Smooth muscle cell (in vitro differentiated cells): Measurements from ENCODE around the gene MEIOSIN. TPM values are rescaled to one million over a fixed set of nuclear protein-coding genes. Genes with fewer than 3 reads are reported as not detected.

Experiments
- DNase-seq: peaks from one replicate; lab custom pipeline; 2025; ENCODE audit not compliant: unreplicated experiment; lab: John Stamatoyannopoulos, UW
- H2AFZ ChIP-seq: fragments of 200-600 bp; sonication (generic); 2 replicates; pipeline ENCODE4 v1.6.0; 2016; ENCODE audit warnings: antibody characterized with exemption, low read depth, mild to moderate bottlenecking
- H3F3A ChIP-seq: fragments of 200-600 bp; sonication (generic); 2 replicates; pipeline ENCODE4 v1.6.0; 2017; ENCODE audit warnings: antibody characterized with exemption, low read depth
- H3K27ac ChIP-seq: fragments of 200-600 bp; sonication (generic); 2 replicates; pipeline ENCODE4 v1.5.1; 2016; ENCODE audit warnings: low read depth, mild to moderate bottlenecking
- H3K27me3 ChIP-seq: fragments of 200-600 bp; sonication (generic); 2 replicates; pipeline ENCODE4 v1.6.1; 2016; ENCODE audit warnings: low read depth, mild to moderate bottlenecking
- H3K36me3 ChIP-seq: fragments of 200-600 bp; sonication (generic); 2 replicates; pipeline ENCODE4 v1.5.1; 2016; ENCODE audit warnings: low read depth
- H3K4me1 ChIP-seq: fragments of 200-600 bp; sonication (generic); 2 replicates; pipeline ENCODE4 v1.5.1; 2016; ENCODE audit warnings: low read depth
- H3K4me2 ChIP-seq: fragments of 200-600 bp; sonication (generic); 2 replicates; pipeline ENCODE4 v1.6.0; 2016; ENCODE audit warnings: mild to moderate bottlenecking
- H3K4me3 ChIP-seq: fragments of 200-600 bp; sonication (generic); 2 replicates; pipeline ENCODE4 v1.5.1; 2016; ENCODE audit warnings: mild to moderate bottlenecking
- H3K79me2 ChIP-seq: fragments of 200-600 bp; sonication (generic); 2 replicates; pipeline ENCODE4 v1.6.0; 2016; ENCODE audit warnings: low read depth, mild to moderate bottlenecking
- H3K9ac ChIP-seq: fragments of 200-600 bp; sonication (generic); 2 replicates; pipeline ENCODE4 v1.6.0; 2016; ENCODE audit warnings: low read depth
- H3K9me3 ChIP-seq: fragments of 200-600 bp; sonication (generic); replicated peaks from 2 replicates; pipeline ENCODE4 v1.5.1; 2016; ENCODE audit warnings: low read depth
- H4K20me1 ChIP-seq: fragments of 200-600 bp; sonication (generic); 2 replicates; pipeline ENCODE4 v1.6.0; 2016; ENCODE audit warnings: low read depth
- CTCF ChIP-seq: fragments of 200-600 bp; sonication (generic); IDR thresholded peaks from 2 replicates; pipeline ENCODE4 v1.5.1; 2017; ENCODE audit warnings: borderline replicate concordance, mild to moderate bottlenecking, antibody characterized with exemption; ENCODE audit not compliant: insufficient read depth, poor library complexity, severe bottlenecking
- WGBS: methylation state at CpG from one replicate; pipeline ENCODE4 v1.1.7; 2016; ENCODE audit warnings: low lambda C conversion rate; 5-methylcytosine and 5-hydroxymethylcytosine counted together
- polyA plus RNA-seq: library from polyadenylated mRNA; unstranded; fragments of >200 nt; fragmentation: Nextera tagmentation; extraction: Ambion mirVana; gene quantifications from 2 replicates; pipeline ENCODE4 v1.2.1, GENCODE V29; 2016
- total RNA-seq: library from RNA; depleted of rRNA; stranded (reverse); fragments of >200 nt; gene quantifications from 2 replicates; pipeline ENCODE4 v1.2.3, GENCODE V29; 2014

MEIOSIN gene
- total and polyA plus RNA-seq, 2 experiments from 2014 or later = not detected

DNA sequence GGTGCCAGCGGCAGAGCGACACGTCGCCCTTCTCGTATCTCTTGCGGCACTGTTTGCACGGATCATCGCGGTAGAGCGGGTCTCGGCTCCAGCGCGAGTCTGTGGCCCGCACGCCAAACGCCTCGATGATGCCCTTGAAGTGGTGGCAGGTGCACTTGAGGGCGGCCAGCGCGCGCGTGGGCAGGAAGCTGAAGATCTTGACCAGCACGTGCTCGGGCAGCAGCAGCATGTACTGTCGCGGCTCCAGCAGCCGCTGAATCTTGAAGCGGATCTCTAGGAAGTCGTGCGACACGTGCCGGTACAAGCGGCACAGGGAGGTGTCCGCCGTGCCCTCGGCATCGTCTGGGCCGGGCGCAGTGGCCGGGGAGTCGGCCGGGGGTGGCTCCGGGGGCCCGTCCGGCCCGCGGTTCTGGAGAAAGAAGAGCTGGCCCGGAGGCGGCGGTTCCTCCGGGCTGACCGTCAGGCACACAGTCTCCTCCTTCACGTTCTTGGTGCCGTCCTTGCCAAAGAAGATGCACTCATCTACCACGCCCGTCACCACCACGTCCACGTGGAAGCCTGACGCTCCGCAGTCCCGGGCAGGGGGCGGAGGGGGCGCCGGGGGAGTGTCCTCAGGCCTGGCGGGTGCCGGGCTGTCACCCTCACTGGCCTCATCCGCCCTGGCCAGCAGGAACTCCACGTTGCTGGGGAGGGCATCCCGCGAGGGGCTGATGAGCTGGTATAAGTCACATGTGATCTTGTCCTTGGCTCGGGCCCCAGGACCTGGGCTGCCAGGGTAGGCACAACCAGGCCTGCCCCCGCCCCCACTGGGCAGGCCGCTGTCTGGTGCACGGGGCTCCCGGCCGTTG, 21.2 kb upstream of the MEIOSIN start:
- Histone ChIP-seq H3F3A (peaks cover 4% of the 10 kb centered on the region), H3K27me3 (no peaks in the 10 kb centered on the region), H3K4me1 (no peaks in the 10 kb centered on the region), H3K9ac (no peak overlapping the region), H3K4me3 (no peak overlapping the region), H3K36me3 (no peaks in the 10 kb centered on the region), H4K20me1 (no peaks in the 10 kb centered on the region), H3K27ac (no peak overlapping the region), H3K9me3 (no peaks in the 10 kb centered on the region), H3K79me2 (peaks cover 62% of the 10 kb centered on the region), H2AFZ (no peak overlapping the region), H3K4me2 (no peak overlapping the region)
- no peak for TF ChIP-seq CTCF
- DNase-seq = no peak
- WGBS = 98% methylated on average over 62 of the region's 76 CpGs

GRCh38 chr19:45712699-45713067, 20.6 kb upstream of the MEIOSIN start:
- H3K9me3 ChIP-seq = no peaks in the 10 kb centered on the region
- H3K27ac ChIP-seq = no peak overlapping the region
- no peaks in the 10 kb centered on the region for H3K4me1 ChIP-seq
- no peak overlapping the region for H2AFZ ChIP-seq
- H3K79me2 ChIP-seq = peaks cover 62% of the 10 kb centered on the region
- TF ChIP-seq CTCF = no peak
- no peaks in the 10 kb centered on the region for H4K20me1 ChIP-seq
- no peak overlapping the region for H3K9ac ChIP-seq
- H3K4me2 ChIP-seq = no peak overlapping the region
- H3K27me3 ChIP-seq = no peaks in the 10 kb centered on the region
- 99% methylated on average over 25 of the region's 25 CpGs for WGBS
- H3K36me3 ChIP-seq = no peaks in the 10 kb centered on the region
- DNase-seq = no peak
- no peak overlapping the region for H3K4me3 ChIP-seq
- H3F3A ChIP-seq = no peaks in the 10 kb centered on the region

- H2AFZ ChIP-seq = no peak overlapping the region
- DNase-seq = no peak
- no peak for TF ChIP-seq CTCF
- H3K4me1 ChIP-seq = no peaks in the 10 kb centered on the region
- H3F3A ChIP-seq = no peaks in the 10 kb centered on the region
- WGBS = 97% methylated on average over 15 of the region's 15 CpGs
- H3K27ac ChIP-seq = no peak overlapping the region
- H3K79me2 ChIP-seq = peaks cover 62% of the 10 kb centered on the region
- no peaks in the 10 kb centered on the region for H3K27me3 ChIP-seq
- H3K9me3 ChIP-seq = no peaks in the 10 kb centered on the region
- no peak overlapping the region for H3K4me3 ChIP-seq
- H3K4me2 ChIP-seq = no peak overlapping the region
- H4K20me1 ChIP-seq = no peaks in the 10 kb centered on the region
- H3K9ac ChIP-seq = no peak overlapping the region
- H3K36me3 ChIP-seq = no peaks in the 10 kb centered on the region
These were observed 20.1 kb upstream of the MEIOSIN start for GRCh38 chr19:45713141-45713540.

DNA sequence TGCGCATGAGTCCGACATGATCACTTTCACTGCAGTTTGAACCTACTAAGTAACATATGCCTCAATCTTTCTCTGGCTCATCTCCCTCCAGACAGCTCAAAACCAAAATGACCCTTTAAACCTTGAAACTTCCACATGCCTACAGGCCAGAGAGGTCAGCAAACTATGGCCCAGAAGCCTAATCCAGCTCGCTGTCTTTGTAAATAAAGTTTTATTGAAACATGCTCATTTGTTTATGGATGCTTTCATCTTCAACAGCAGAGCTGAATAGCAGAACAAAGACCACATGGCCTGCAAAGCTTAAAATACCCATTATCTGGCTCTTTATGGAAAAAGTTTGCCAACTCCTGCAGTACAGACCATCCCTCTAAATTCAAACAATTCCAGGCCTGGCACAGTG, 18.1 kb upstream of the MEIOSIN start:
- 76% methylated on average over 3 of the region's 3 CpGs for WGBS
- no peak for DNase-seq
- Histone ChIP-seq H3K27me3 (no peaks in the 10 kb centered on the region), H3K9me3 (no peaks in the 10 kb centered on the region), H4K20me1 (no peaks in the 10 kb centered on the region), H3K27ac (no peak overlapping the region), H2AFZ (no peak overlapping the region), H3K4me3 (no peak overlapping the region), H3K4me2 (no peak overlapping the region), H3F3A (no peaks in the 10 kb centered on the region), H3K4me1 (no peaks in the 10 kb centered on the region), H3K79me2 (peaks cover 69% of the 10 kb centered on the region), H3K9ac (no peak overlapping the region), H3K36me3 (no peaks in the 10 kb centered on the region)
- TF ChIP-seq CTCF = no peak
